Fibroblast of mammary gland (primary cell): ENCODE measurements around the gene HAPLN3.

Source experiments
- DNase-seq: peaks from one replicate; pipeline ENCODE4 v3.0.0-alpha.2; 2010; ENCODE audit warnings: low read depth
- H3K4me3 ChIP-seq: 2 replicates; pipeline ENCODE4 v1.5.1; 2011; ENCODE audit warnings: low read depth, mild to moderate bottlenecking, low read length, moderate library complexity; ENCODE audit not compliant: control insufficient read depth
- TF ChIP-seq, protein P1 (sequence below): conservative IDR thresholded peaks from 2 replicates; pipeline ENCODE4 v1.5.1; 2011; ENCODE audit warnings: low read depth, low read length, inconsistent platforms; ENCODE audit not compliant: control insufficient read depth, insufficient read depth

HAPLN3 gene

DNA sequence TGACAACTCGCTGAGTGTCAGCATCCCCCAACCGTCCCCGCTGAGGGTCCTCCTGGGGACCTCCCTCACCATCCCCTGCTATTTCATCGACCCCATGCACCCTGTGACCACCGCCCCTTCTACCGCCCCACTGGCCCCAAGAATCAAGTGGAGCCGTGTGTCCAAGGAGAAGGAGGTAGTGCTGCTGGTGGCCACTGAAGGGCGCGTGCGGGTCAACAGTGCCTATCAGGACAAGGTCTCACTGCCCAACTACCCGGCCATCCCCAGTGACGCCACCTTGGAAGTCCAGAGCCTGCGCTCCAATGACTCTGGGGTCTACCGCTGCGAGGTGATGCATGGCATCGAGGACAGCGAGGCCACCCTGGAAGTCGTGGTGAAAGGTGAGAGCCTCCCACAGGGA lies 56.7 kb downstream of the HAPLN3 start:
- TF ChIP-seq, protein P1, sequence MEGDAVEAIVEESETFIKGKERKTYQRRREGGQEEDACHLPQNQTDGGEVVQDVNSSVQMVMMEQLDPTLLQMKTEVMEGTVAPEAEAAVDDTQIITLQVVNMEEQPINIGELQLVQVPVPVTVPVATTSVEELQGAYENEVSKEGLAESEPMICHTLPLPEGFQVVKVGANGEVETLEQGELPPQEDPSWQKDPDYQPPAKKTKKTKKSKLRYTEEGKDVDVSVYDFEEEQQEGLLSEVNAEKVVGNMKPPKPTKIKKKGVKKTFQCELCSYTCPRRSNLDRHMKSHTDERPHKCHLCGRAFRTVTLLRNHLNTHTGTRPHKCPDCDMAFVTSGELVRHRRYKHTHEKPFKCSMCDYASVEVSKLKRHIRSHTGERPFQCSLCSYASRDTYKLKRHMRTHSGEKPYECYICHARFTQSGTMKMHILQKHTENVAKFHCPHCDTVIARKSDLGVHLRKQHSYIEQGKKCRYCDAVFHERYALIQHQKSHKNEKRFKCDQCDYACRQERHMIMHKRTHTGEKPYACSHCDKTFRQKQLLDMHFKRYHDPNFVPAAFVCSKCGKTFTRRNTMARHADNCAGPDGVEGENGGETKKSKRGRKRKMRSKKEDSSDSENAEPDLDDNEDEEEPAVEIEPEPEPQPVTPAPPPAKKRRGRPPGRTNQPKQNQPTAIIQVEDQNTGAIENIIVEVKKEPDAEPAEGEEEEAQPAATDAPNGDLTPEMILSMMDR: no peak
- H3K4me3 ChIP-seq: no peak overlapping the region
- DNase-seq: no peak

DNA sequence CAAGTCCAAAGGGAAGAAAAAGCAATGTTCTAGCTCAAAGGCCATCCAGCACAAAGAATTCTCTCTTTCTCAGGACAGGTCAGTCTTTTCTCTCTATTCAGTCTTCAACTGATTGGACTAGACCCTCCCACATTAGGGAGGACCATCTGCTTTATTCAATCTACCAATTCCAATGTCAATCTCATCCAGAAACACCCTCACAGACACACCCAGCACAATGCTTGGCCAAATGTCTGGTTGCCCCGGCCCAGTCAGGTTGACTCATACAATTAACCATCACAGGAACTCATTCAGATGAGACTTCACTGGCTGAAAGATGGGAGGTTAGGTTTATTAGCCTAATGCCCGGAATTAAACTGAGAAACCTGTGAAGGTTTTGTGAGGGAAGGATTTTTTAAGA lies 59.7 kb downstream of the HAPLN3 start:
- H3K4me3 ChIP-seq: no peak overlapping the region
- TF ChIP-seq, protein P1: no peak
- peak; percentile 53 for DNase-seq

DNA sequence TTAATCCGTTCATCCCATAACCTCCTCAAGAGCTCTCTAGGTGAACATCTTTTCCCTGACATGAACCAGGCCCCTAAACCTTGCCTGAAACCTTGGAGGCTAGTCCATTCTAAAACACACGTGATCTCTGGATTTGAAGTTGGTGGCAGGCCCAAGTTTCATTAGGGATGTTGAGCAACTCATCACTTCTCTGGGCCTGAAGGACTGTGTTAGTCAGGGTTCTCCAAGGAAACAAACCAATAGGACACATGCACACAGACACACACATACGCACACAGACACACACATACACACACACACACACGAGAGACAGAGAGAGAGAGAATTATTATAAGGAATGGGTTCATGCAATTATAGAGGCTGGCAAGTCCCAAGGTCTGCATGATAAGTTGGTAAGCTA lies 60.2 kb downstream of the HAPLN3 start:
- no peak overlapping the region for H3K4me3 ChIP-seq
- DNase-seq: peak; percentile 31
- TF ChIP-seq, protein P1: no peak

DNA sequence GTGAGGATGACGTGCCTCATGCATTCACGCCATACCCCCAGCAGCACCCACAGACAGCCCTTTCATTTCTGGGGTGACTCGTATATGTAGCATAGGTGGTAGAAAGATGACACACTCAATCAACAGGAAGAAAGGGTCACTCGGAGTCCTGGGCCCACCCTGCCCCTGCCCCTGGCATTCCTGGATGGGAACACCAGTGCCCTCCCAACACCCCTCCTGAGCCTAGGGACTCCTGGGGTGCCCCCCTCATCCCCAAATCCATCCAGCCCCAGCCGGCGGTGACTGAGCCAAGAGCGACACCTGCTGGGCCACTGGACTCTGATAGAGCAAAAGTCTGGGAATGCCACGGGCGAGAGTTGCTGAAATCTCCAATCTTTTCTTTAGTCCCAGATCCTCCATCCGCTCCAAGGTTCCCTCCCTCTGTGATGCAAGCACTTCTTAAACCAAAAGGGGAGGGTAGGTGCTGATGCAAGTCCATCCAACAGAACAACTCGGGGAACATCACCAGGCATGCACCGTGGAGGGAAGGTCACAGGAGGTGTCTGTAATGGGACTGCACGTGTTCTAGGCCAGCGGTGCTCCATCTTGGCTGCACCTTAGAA lies 61.0 kb downstream of the HAPLN3 start:
- TF ChIP-seq, protein P1: peak; percentile 52
- no peak overlapping the region for H3K4me3 ChIP-seq
- peak; percentile 33 for DNase-seq

DNA sequence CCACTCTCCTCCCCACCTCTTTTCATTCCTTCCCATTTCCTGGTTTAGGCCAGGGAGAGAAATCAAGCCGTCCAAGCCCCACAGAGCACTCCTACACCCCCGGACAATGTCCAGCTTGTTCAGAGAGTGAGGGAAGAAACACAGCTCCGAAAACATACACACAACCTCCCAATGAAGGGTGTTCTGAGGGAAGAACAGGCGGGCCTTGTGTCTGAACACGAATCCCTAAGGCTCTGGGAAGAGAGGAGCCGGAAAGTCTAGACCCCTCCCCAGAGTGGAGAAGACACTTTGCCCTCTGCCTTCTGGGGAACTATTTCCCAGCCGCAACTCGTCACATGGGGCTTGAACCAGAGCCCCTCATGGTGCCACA lies 61.6 kb downstream of the HAPLN3 start:
- TF ChIP-seq, protein P1: no peak
- DNase-seq: no peak
- H3K4me3 ChIP-seq: no peak overlapping the region

DNA sequence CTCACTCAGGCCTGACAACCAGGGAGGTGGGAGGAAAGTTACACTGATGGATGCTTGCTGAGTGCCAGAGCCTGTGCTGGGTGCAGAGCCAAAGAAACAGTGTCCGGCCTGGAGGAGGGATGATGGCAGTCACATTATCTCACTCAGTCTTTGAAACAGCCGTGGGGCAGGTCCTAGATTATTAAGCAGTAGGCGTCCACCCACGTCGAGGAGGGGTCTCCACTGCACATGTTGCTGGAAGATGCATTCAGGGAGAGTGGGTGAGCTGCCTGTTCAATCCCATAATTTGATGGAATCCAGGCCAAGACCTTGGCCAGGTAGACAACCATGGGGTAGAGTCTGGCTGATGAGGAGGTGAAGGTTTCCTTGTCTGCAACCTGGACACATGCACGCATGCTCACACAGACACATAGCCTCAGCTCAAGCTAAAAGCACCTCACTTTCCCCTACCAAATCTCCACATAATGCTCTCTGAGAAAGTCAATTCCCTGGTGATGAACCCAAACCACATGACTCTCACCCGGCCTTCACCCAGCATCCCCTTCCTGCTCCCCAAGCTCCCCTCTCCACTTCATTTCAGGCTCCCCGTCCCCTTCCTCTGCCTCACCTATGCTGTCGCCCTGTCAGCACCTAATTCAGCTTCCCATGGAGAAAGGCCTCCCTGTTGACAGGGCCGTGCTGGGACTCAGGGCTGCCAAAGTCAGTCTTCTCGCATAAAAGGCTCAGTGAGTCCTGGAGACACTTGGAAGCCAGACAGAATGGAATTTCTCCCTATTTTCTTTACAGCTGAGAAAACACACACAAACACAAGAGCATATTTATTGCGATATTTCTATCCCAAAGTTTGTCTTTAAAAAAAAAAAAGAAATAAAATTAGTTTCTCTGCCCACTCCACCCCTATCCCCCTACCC lies 62.3 kb downstream of the HAPLN3 start:
- TF ChIP-seq, protein P1: no peak
- no peak for DNase-seq
- H3K4me3 ChIP-seq: no peak overlapping the region
